GM12878 (cell line): ENCODE measurements around the gene PPP4R3B. TPM values are rescaled to one million over a fixed set of nuclear protein-coding genes. Genes with fewer than 3 reads are reported as not detected.

ENCODE experiments used
- ATAC-seq: fragments of 200-7000 bp; cut with Tn5 transposase; 3 replicates; pipeline ENCODE4 v1.9.1; 2020; ENCODE audit warnings: mild to moderate bottlenecking, moderate library complexity
- BruUV-seq: library from RNA; stranded (reverse); fragments of 400-500 nt; replicated peaks from 2 replicates; lab custom pipeline; 2021; lab: Mats Ljungman, UMichigan
- CTCF ChIA-PET: fragments of 300-600 bp; sonication (Branson Sonifier 250); formaldehyde crosslinking; extraction: SDS; loops from one replicate; lab custom pipeline; 2021; ENCODE audit warnings: inconsistent platforms; lab: Yijun Ruan, JAX
- POLR2A ChIA-PET: fragments of 350-600 bp; formaldehyde crosslinking; extraction: SDS; loops from one replicate; lab custom pipeline; 2021; ENCODE audit warnings: inconsistent platforms; lab: Charles Lee
- RAD21 ChIA-PET: fragments of 300-600 bp; sonication (Branson Sonifier 250); formaldehyde crosslinking; loops from one replicate; lab custom pipeline; 2023; ENCODE audit warnings: antibody characterized with exemption; ENCODE audit not compliant: unreplicated experiment; lab: Charles Lee
- SMC1A ChIA-PET: fragments of 300-600 bp; sonication (Branson Sonifier 250); formaldehyde crosslinking; loops from one replicate; lab custom pipeline; 2023; ENCODE audit not compliant: unreplicated experiment, uncharacterized antibody; lab: Charles Lee
- DNase-seq: peaks from one replicate; pipeline ENCODE4 v3.0.0-alpha.2; 2011; ENCODE audit warnings: low read depth, low spot score
- FAIRE-seq: peaks from 3 replicates; lab custom pipeline; 2011; peaks lifted over from hg19 to GRCh38; lab: Jason Lieb, UNC
- H2AFZ ChIP-seq: 2 replicates; pipeline ENCODE4 v1.6.0; 2011; ENCODE audit warnings: low read depth, low read length, control low read depth; ENCODE audit not compliant: control insufficient read depth
- H3K27ac ChIP-seq: 2 replicates; pipeline ENCODE4 v1.5.1; 2011; ENCODE audit warnings: control low read depth; ENCODE audit not compliant: control insufficient read depth, insufficient read depth
- H3K27me3 ChIP-seq, 2 experiments: replicated peaks in 1 of 2; 2 replicates each; pipeline versions ENCODE4 v1.6.0 to v1.6.1; 2011; ENCODE audit warnings: low read length in 1 of 2; ENCODE audit not compliant: control insufficient read depth in 2 of 2, insufficient read depth in 2 of 2
- H3K36me3 ChIP-seq, 2 experiments: 2 replicates each; pipeline ENCODE4 v1.5.1; 2011; ENCODE audit warnings: low read length in 1 of 2; ENCODE audit not compliant: control insufficient read depth in 2 of 2, insufficient read depth in 2 of 2
- H3K4me1 ChIP-seq: 2 replicates; pipeline ENCODE4 v1.6.1; 2011; ENCODE audit warnings: mild to moderate bottlenecking, low read length, moderate library complexity, mixed read lengths; ENCODE audit not compliant: control insufficient read depth, insufficient read depth
- H3K4me2 ChIP-seq: 2 replicates; pipeline ENCODE4 v1.6.0; 2011; ENCODE audit warnings: control low read depth; ENCODE audit not compliant: control insufficient read depth, insufficient read depth
- H3K4me3 ChIP-seq: fragments of 200-600 bp; sonication (generic); 2 replicates; pipeline ENCODE4 v1.5.1; 2016
- H3K79me2 ChIP-seq: 2 replicates; pipeline ENCODE4 v1.6.0; 2011; ENCODE audit warnings: low read length; ENCODE audit not compliant: control insufficient read depth, insufficient read depth
- H3K9ac ChIP-seq: 2 replicates; pipeline ENCODE4 v1.8.0; 2011; ENCODE audit warnings: low read length, control low read depth, mixed read lengths; ENCODE audit not compliant: control insufficient read depth, insufficient read depth
- H3K9me3 ChIP-seq: replicated peaks from 3 replicates; pipeline ENCODE4 v1.5.1; 2011; ENCODE audit warnings: mild to moderate bottlenecking, low read length; ENCODE audit not compliant: control insufficient read depth, insufficient read depth
- H4K20me1 ChIP-seq: 2 replicates; pipeline ENCODE4 v1.6.0; 2011; ENCODE audit not compliant: control insufficient read depth, insufficient read depth
- ATF7 ChIP-seq: fragments of 450-650 bp; IDR thresholded peaks from 2 replicates; pipeline ENCODE4 v1.6.1; 2016; ENCODE audit warnings: low read depth, mild to moderate bottlenecking
- CHD2 ChIP-seq: IDR thresholded peaks from 2 replicates; pipeline ENCODE4 v1.6.1; 2011; ENCODE audit warnings: low read depth, low read length, improper control_type of control experiment, borderline replicate concordance
- CREM ChIP-seq: IDR thresholded peaks from 2 replicates; pipeline ENCODE4 v1.6.1; 2014; ENCODE audit warnings: antibody characterized with exemption, low read depth
- HDAC2 ChIP-seq: fragments of 200-600 bp; sonication (generic); IDR thresholded peaks from 2 replicates; pipeline ENCODE4 v1.6.1; 2017
- LARP7 ChIP-seq: fragments of 450-650 bp; IDR thresholded peaks from 2 replicates; pipeline ENCODE4 v1.6.1; 2017; ENCODE audit warnings: mild to moderate bottlenecking
- NFYB ChIP-seq: IDR thresholded peaks from 2 replicates; pipeline ENCODE4 v1.6.1; 2011; ENCODE audit warnings: low read depth, mild to moderate bottlenecking, low read length, improper control_type of control experiment, moderate library complexity; ENCODE audit not compliant: insufficient read depth
- RUNX3 ChIP-seq: IDR thresholded peaks from 2 replicates; pipeline ENCODE4 v1.6.1; 2012; ENCODE audit warnings: low read length, inconsistent platforms
- SIN3A ChIP-seq: IDR thresholded peaks from 2 replicates; pipeline ENCODE4 v1.6.1; 2012; ENCODE audit warnings: low read depth, low read length, improper control_type of control experiment
- SIX5 ChIP-seq: IDR thresholded peaks from 2 replicates; pipeline ENCODE4 v1.6.1; 2011; ENCODE audit warnings: mild to moderate bottlenecking, low read depth, low read length, moderate library complexity; ENCODE audit not compliant: severe bottlenecking
- STAT1 ChIP-seq: fragments of 450-650 bp; conservative IDR thresholded peaks from 2 replicates; pipeline ENCODE4 v1.6.1; 2014; ENCODE audit warnings: antibody characterized with exemption, mild to moderate bottlenecking
- SUPT20H ChIP-seq: IDR thresholded peaks from 2 replicates; pipeline ENCODE4 v1.6.1; 2011; ENCODE audit warnings: low read depth, mild to moderate bottlenecking, low read length, moderate library complexity, borderline replicate concordance; ENCODE audit not compliant: control insufficient read depth
- TARDBP ChIP-seq: IDR thresholded peaks from 2 replicates; pipeline ENCODE4 v1.6.1; 2016; ENCODE audit warnings: borderline replicate concordance
- TCF7 ChIP-seq: IDR thresholded peaks from 2 replicates; pipeline ENCODE4 v1.6.1; 2014; ENCODE audit warnings: antibody characterized with exemption, borderline replicate concordance
- ZNF207 ChIP-seq: fragments of 450-650 bp; IDR thresholded peaks from 2 replicates; pipeline ENCODE4 v1.6.1; 2014; ENCODE audit warnings: antibody characterized with exemption, mild to moderate bottlenecking, borderline replicate concordance
- ZSCAN29 ChIP-seq: fragments of 450-650 bp; IDR thresholded peaks from 2 replicates; pipeline ENCODE4 v1.6.1; 2017; ENCODE audit warnings: mild to moderate bottlenecking, moderate library complexity
- WGBS: methylation state at CpG from one replicate; pipeline ENCODE4 v1.1.6; 2016; ENCODE audit warnings: low lambda C conversion rate; ENCODE audit not compliant: insufficient replicate concordance, insufficient coverage; ENCODE audit errors: missing lambda C conversion rate; 5-methylcytosine and 5-hydroxymethylcytosine counted together
- in situ Hi-C: fragments of 300-500 bp; cut with MboI; formaldehyde crosslinking; loops from 9 replicates; pipeline ENCODE4 v1.14.3; 2018; ENCODE audit warnings: mixed read lengths
- intact Hi-C: fragments of 100-400 bp; cut with micrococcal nuclease; formaldehyde crosslinking; loops from one replicate; pipeline ENCODE4 v1.14.2; 2022; ENCODE audit not compliant: unreplicated experiment
- polyA plus RNA-seq, 11 experiments: library from polyadenylated mRNA; depleted of rRNA in 4 of 11; unstranded in 6 of 11; stranded (reverse) in 5 of 11; fragments of >200 nt; fragmentation: Nextera tagmentation in 4 of 11; fragmentation: Illumina TruSeq in 1 of 11; extraction: Ambion mirVana in 4 of 11; extraction: Trizol in 1 of 11; gene quantifications; 1 replicate in 1 of 11; 2 replicates in 10 of 11; pipeline versions ENCODE4 v1.2.1 to v1.2.3, GENCODE V29; 2011 to 2016; ENCODE audit warnings: inconsistent platforms in 2 of 11, missing spikeins in 2 of 11, low read depth in 1 of 11
- total RNA-seq, 4 experiments: library from RNA; depleted of rRNA in 3 of 4; stranded (reverse); fragments of >200 nt in 3 of 4; fragmentation: Illumina TruSeq in 1 of 4; extraction: Trizol in 1 of 4; gene quantifications; 2 replicates each; pipeline versions ENCODE4 v1.2.1 to v1.2.3, GENCODE V29; 2013 to 2021
- TF ChIP-seq, protein P1 (sequence below): fragments of 450-650 bp; formaldehyde crosslinking; IDR thresholded peaks from 2 replicates; pipeline ENCODE4 v1.4.0; 2022; ENCODE audit warnings: mild to moderate bottlenecking, moderate library complexity
- TF ChIP-seq, protein P2 (sequence below): IDR thresholded peaks from 2 replicates; pipeline ENCODE4 v1.6.1; 2011; ENCODE audit warnings: low read depth, low read length, improper control_type of control experiment, borderline replicate concordance

PPP4R3B gene
- total and polyA plus RNA-seq, 10 of the 15 experiments (the other 5 are each of a cell fraction or from before 2014, with no cell fraction given) = 10.9 to 70.1 (median 49.2) TPM

DNA sequence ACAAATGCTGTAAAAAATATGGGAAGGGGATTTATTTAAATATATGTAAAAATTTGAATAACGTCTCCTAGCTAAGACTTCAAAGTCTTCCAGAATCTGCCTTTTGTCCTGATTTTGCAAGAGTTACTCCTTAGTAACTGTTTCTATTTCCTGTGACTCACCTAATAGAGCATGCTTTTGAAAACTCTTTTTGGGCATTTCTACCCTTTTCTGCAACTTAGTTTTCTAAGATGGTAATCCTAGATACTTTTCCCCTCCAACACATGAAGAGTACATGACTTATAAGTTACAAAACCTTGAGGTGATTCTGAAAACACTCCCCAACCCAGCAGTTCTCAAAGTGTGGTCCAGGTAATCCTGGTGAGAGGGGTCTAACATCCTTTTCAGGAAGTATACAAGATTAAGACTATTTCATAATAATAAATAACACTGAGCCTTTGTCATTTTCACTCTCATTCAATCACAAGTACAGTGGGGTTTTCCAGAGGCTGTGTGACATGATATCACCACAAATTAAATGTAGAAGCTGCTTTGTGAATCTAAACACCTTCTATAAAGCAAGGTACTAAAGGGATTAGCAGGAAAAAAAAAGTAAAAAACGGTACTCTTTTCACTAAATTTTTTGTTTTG, 31.9 kb downstream of the PPP4R3B start:
- Histone ChIP-seq H3K27ac (no peak overlapping the region), H3K79me2 (no peaks in the 10 kb centered on the region), H2AFZ (no peak overlapping the region), H3K4me2 (no peak overlapping the region), H4K20me1 (no peaks in the 10 kb centered on the region), H3K9me3 (no peaks in the 10 kb centered on the region), H3K27me3 (no peaks in the 10 kb centered on the region), H3K4me1 (no peaks in the 10 kb centered on the region), H3K36me3 (peaks cover 0 to 3% of the 10 kb centered on the region in 2 experiments; a peak in 2 of 4 replicates), H3K9ac (no peak overlapping the region), H3K4me3 (no peak overlapping the region)
- BruUV-seq = no TSS peak
- intact Hi-C loops = no loop called here
- POLR2A ChIA-PET = no interaction called here
- no peak for TF ChIP-seq CREM
- no peak for TF ChIP-seq SUPT20H
- no peak for TF ChIP-seq ZNF207
- TF ChIP-seq ATF7 = no peak
- TF ChIP-seq, protein P1, sequence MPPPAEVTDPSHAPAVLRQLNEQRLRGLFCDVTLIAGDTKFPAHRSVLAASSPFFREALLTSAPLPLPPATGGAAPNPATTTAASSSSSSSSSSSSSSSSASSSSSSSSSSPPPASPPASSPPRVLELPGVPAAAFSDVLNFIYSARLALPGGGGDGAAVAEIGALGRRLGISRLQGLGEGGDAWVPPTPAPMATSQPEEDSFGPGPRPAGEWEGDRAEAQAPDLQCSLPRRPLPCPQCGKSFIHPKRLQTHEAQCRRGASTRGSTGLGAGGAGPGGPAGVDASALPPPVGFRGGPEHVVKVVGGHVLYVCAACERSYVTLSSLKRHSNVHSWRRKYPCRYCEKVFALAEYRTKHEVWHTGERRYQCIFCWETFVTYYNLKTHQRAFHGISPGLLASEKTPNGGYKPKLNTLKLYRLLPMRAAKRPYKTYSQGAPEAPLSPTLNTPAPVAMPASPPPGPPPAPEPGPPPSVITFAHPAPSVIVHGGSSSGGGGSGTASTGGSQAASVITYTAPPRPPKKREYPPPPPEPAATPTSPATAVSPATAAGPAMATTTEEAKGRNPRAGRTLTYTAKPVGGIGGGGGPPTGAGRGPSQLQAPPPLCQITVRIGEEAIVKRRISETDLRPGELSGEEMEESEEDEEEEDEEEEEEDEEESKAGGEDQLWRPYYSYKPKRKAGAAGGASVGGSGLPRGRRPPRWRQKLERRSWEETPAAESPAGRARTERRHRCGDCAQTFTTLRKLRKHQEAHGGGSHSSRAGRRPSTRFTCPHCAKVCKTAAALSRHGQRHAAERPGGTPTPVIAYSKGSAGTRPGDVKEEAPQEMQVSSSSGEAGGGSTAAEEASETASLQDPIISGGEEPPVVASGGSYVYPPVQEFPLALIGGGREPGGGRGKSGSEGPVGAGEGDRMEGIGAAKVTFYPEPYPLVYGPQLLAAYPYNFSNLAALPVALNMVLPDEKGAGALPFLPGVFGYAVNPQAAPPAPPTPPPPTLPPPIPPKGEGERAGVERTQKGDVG = no peak
- TF ChIP-seq SIX5 = no peak
- TF ChIP-seq ZSCAN29 = no peak
- TF ChIP-seq TARDBP = no peak
- TF ChIP-seq HDAC2 = no peak
- TF ChIP-seq NFYB = no peak
- no peak for TF ChIP-seq RUNX3
- TF ChIP-seq SIN3A = no peak
- TF ChIP-seq STAT1 = no peak
- TF ChIP-seq TCF7 = no peak
- no peak for TF ChIP-seq LARP7
- TF ChIP-seq, protein P2, sequence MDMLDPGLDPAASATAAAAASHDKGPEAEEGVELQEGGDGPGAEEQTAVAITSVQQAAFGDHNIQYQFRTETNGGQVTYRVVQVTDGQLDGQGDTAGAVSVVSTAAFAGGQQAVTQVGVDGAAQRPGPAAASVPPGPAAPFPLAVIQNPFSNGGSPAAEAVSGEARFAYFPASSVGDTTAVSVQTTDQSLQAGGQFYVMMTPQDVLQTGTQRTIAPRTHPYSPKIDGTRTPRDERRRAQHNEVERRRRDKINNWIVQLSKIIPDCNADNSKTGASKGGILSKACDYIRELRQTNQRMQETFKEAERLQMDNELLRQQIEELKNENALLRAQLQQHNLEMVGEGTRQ = no peak
- no peak for TF ChIP-seq CHD2
- DNase-seq = no peak
- peak; percentile 30; the same call in 2 of the 3 replicates for ATAC-seq
- RAD21 ChIA-PET = no interaction called here
- peak; percentile 23 for FAIRE-seq
- CTCF ChIA-PET = interaction anchor here (0.6 to 0.7 kb wide), 3 partner anchors 33 to 132 kb away, joined by 3 to 4 read pairs (median 4); no protein-coding TSS in a partner anchor
- 93% methylated on average over 2 of the region's 2 CpGs for WGBS
- SMC1A ChIA-PET = no interaction called here
- in situ Hi-C loops = no loop called here
